AG09319 (cell line): ENCODE results near the gene EEPD1.
"Not testable (repeated sequence)": the region's sequence is repeated elsewhere in the genome, so short reads cannot be mapped to it uniquely, and the experiment has no call there.

ENCODE experiments used
- DNase-seq: peaks from one replicate; pipeline ENCODE4 v3.0.0-alpha.2; 2010; ENCODE audit warnings: low read depth; ENCODE audit errors: extremely low read depth
- TF ChIP-seq, protein P1 (sequence below): IDR thresholded peaks from 2 replicates; pipeline ENCODE4 v1.5.1; 2011; ENCODE audit warnings: low read depth, mild to moderate bottlenecking, inconsistent platforms, low read length, moderate library complexity

The EEPD1 gene

DNA sequence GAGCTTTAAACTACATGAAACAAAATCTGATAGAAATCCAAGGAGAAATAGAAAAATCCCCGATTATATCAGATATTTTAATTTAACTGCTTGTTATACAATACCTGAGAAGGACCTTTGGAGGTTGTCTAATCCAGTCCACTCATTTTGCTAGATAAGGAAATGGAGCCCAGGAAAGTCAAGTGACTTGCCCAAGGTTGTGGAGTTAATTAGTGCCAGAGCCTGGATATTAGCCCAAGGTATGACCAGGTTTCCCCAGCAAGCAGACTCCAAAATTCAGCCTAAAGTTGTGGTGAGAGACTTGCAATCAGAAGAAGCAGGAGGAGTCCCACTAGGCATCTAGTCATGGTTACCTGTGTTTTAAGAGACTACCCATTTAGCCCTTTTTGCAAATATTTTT, 11.7 kb upstream of the EEPD1 start:
- no peak for DNase-seq
- TF ChIP-seq, protein P1, sequence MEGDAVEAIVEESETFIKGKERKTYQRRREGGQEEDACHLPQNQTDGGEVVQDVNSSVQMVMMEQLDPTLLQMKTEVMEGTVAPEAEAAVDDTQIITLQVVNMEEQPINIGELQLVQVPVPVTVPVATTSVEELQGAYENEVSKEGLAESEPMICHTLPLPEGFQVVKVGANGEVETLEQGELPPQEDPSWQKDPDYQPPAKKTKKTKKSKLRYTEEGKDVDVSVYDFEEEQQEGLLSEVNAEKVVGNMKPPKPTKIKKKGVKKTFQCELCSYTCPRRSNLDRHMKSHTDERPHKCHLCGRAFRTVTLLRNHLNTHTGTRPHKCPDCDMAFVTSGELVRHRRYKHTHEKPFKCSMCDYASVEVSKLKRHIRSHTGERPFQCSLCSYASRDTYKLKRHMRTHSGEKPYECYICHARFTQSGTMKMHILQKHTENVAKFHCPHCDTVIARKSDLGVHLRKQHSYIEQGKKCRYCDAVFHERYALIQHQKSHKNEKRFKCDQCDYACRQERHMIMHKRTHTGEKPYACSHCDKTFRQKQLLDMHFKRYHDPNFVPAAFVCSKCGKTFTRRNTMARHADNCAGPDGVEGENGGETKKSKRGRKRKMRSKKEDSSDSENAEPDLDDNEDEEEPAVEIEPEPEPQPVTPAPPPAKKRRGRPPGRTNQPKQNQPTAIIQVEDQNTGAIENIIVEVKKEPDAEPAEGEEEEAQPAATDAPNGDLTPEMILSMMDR = no peak

GRCh38 chr7:36141850-36142249, 11.2 kb upstream of the EEPD1 start:
- no peak for DNase-seq
- TF ChIP-seq, protein P1 = no peak

- TF ChIP-seq, protein P1 = no peak
- no peak for DNase-seq
Observed at GRCh38 chr7:36144189-36144588, 8.9 kb upstream of the EEPD1 start.

GRCh38 chr7:36145686-36146085, 7.4 kb upstream of the EEPD1 start:
- no peak for DNase-seq
- TF ChIP-seq, protein P1 = no peak

DNA sequence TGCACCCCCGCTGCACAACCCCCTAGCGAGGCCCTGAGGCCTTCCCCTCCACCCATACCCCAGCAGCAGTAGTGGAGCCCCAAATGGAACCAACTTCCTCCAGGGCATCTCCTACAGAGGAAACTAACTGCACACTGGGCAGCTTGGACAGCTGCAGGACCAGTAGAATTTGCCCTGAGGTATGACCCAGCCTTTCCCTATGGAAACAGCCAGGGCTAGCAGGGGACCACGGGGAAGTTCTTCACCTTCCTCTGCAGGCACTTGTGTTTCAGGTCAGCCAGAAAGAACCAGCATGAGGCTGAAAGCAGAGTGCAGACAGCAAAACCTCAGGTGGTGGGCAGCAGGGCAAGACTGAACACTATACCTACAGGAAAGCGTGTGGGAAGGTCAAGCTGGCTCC, 5.7 kb upstream of the EEPD1 start:
- no peak for DNase-seq
- TF ChIP-seq, protein P1 = no peak

GRCh38 chr7:36148422-36149065, 4.5 kb upstream of the EEPD1 start:
- TF ChIP-seq, protein P1 = no peak

DNA sequence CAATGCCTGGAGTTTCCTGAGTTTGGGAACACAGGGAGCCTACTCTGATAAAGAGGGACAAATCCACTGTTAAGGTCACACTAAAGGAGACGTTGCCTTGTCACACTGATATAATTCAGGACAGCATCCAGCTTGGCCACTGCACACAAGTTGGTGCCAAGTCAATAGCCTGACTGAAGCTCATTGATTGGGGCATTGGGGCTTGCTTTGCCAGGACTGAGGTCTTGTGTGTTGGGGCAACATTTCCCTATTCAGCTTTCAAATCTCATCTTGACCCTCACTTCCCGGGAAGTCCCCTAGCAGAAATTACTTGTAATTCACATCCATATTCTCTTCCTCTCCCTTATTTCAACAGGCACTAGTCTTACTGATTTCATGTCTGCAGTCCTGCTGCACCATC, 3.8 kb upstream of the EEPD1 start:
- not testable (repeated sequence) for DNase-seq

More at GRCh38 chr7:36148422-36149065, 4.5 kb upstream of the EEPD1 start:
- DNase-seq = no peak
